ENCODE data around the gene RFWD3. TPM values are rescaled to one million over a fixed set of nuclear protein-coding genes. Genes with fewer than 3 reads are reported as not detected.

RFWD3 gene
- total RNA-seq, 1 experiment from 2014 or later: 118 TPM

GRCh38 chr16:74691093-74691855 is 24.6 kb upstream of the RFWD3 start:
- peaks cover 5% of the 10 kb centered on the region for H3K4me1 Mint-ChIP-seq (ENCODE audit: low read depth, unreplicated experiment)
- BruUV-seq (replicated peaks): no TSS peak
- H3K9me3 Mint-ChIP-seq (ENCODE audit: unreplicated experiment): no peaks in the 10 kb centered on the region
- no peaks in the 10 kb centered on the region for H3K9me3 ChIP-seq
- no peak for TF ChIP-seq CTCF (IDR thresholded peaks at IDR 0.05; ENCODE audit: insufficient read depth in 1 of 2, low read depth in 1 of 2, low read length in 1 of 2, severe bottlenecking in 1 of 2, unreplicated experiment in 1 of 2)
- H3K27me3 ChIP-seq (replicated peaks; ENCODE audit: control insufficient read depth, insufficient read depth, low read length): no peaks in the 10 kb centered on the region
- intact Hi-C loops (cut with micrococcal nuclease; ENCODE audit: unreplicated experiment): no loop called here
- no peak for DNase-seq
- CTCF ChIA-PET: interaction anchor here (1.4 kb wide), 1 partner anchor 171 kb away, joined by 4 read pairs; no protein-coding TSS in a partner anchor
- H3K4me1 ChIP-seq: no peaks in the 10 kb centered on the region
- no peak overlapping the region for H3K4me3 Mint-ChIP-seq (ENCODE audit: unreplicated experiment)
- no peaks in the 10 kb centered on the region for H3K27me3 Mint-ChIP-seq (ENCODE audit: insufficient read depth, unreplicated experiment)
- H3K36me3 Mint-ChIP-seq (ENCODE audit: insufficient read depth, unreplicated experiment): peaks cover 13% of the 10 kb centered on the region
- H3K4me3 ChIP-seq (ENCODE audit: low read depth, low read length): no peak overlapping the region
- H3K27ac Mint-ChIP-seq (ENCODE audit: unreplicated experiment): no peak overlapping the region
- H3K36me3 ChIP-seq (ENCODE audit: control insufficient read depth, insufficient read depth, low read length): no peaks in the 10 kb centered on the region
- POLR2A ChIA-PET: interaction anchor here (0.9 kb wide), 1 partner anchor 24 kb away, joined by 4 read pairs; the partner anchor contains the start of gene RFWD3

GRCh38 chr16:74682556-74682955 is 15.9 kb upstream of the RFWD3 start:
- ChIA-PET CTCF (no interaction called here), POLR2A (no interaction called here)
- Mint-ChIP-seq H3K4me3 (ENCODE audit: unreplicated experiment) (no peak overlapping the region), H3K27ac (ENCODE audit: unreplicated experiment) (no peak overlapping the region), H3K36me3 (ENCODE audit: insufficient read depth, unreplicated experiment) (peaks cover 5% of the 10 kb centered on the region), H3K4me1 (ENCODE audit: low read depth, unreplicated experiment) (peaks cover 7% of the 10 kb centered on the region), H3K27me3 (ENCODE audit: insufficient read depth, unreplicated experiment) (no peaks in the 10 kb centered on the region), H3K9me3 (ENCODE audit: unreplicated experiment) (no peaks in the 10 kb centered on the region)
- no TSS peak for BruUV-seq (replicated peaks)
- no peak overlapping the region for H3K4me3 ChIP-seq (ENCODE audit: low read depth, low read length)
- intact Hi-C loops (cut with micrococcal nuclease; ENCODE audit: unreplicated experiment): no loop called here
- 0 out of 2 replicates have a peak, but pooled peaks cover 3% of the 10 kb centered on the region for H3K4me1 ChIP-seq
- TF ChIP-seq CTCF (IDR thresholded peaks at IDR 0.05; ENCODE audit: insufficient read depth in 1 of 2, low read depth in 1 of 2, low read length in 1 of 2, severe bottlenecking in 1 of 2, unreplicated experiment in 1 of 2): no peak
- no peak for DNase-seq
- no peaks in the 10 kb centered on the region for H3K27me3 ChIP-seq (replicated peaks; ENCODE audit: control insufficient read depth, insufficient read depth, low read length)
- no peaks in the 10 kb centered on the region for H3K36me3 ChIP-seq (ENCODE audit: control insufficient read depth, insufficient read depth, low read length)
- H3K9me3 ChIP-seq: no peaks in the 10 kb centered on the region

GRCh38 chr16:74680681-74681080 is 14.0 kb upstream of the RFWD3 start:
- H3K9me3 Mint-ChIP-seq (ENCODE audit: unreplicated experiment): no peaks in the 10 kb centered on the region
- no peaks in the 10 kb centered on the region for H3K27me3 Mint-ChIP-seq (ENCODE audit: insufficient read depth, unreplicated experiment)
- no peak overlapping the region for H3K4me3 Mint-ChIP-seq (ENCODE audit: unreplicated experiment)
- H3K36me3 Mint-ChIP-seq (ENCODE audit: insufficient read depth, unreplicated experiment): peaks cover 5% of the 10 kb centered on the region
- BruUV-seq (replicated peaks): no TSS peak
- ChIA-PET CTCF (no interaction called here), POLR2A (interaction anchor here (0.6 kb wide), 1 partner anchor 14 kb away, joined by 14 read pairs; the partner anchor contains the start of gene RFWD3)
- no peaks in the 10 kb centered on the region for H3K27me3 ChIP-seq (replicated peaks; ENCODE audit: control insufficient read depth, insufficient read depth, low read length)
- H3K4me1 Mint-ChIP-seq (ENCODE audit: low read depth, unreplicated experiment): peaks cover 7% of the 10 kb centered on the region
- no peak overlapping the region for H3K27ac Mint-ChIP-seq (ENCODE audit: unreplicated experiment)
- no peak overlapping the region for H3K4me3 ChIP-seq (ENCODE audit: low read depth, low read length)
- no peaks in the 10 kb centered on the region for H3K9me3 ChIP-seq
- no peak for TF ChIP-seq CTCF (IDR thresholded peaks at IDR 0.05; ENCODE audit: insufficient read depth in 1 of 2, low read depth in 1 of 2, low read length in 1 of 2, severe bottlenecking in 1 of 2, unreplicated experiment in 1 of 2)
- H3K4me1 ChIP-seq: 0 out of 2 replicates have a peak, but pooled peaks cover 3% of the 10 kb centered on the region
- DNase-seq: no peak
- no peaks in the 10 kb centered on the region for H3K36me3 ChIP-seq (ENCODE audit: control insufficient read depth, insufficient read depth, low read length)
- intact Hi-C loops (cut with micrococcal nuclease; ENCODE audit: unreplicated experiment): no loop called here
